GM18498 (cell line): Measurements from ENCODE around the gene LCLAT1.
"Not testable (repeated sequence)": the region's sequence is repeated elsewhere in the genome, so short reads cannot be mapped to it uniquely, and the experiment has no call there.

ENCODE experiments used
- ATAC-seq: cut with Tn5 transposase; IDR thresholded peaks from one replicate; pipeline ENCODE4 v1.9.1; 2021; ENCODE audit warnings: mild to moderate bottlenecking, moderate library complexity; ENCODE audit not compliant: unreplicated experiment

The LCLAT1 gene

DNA sequence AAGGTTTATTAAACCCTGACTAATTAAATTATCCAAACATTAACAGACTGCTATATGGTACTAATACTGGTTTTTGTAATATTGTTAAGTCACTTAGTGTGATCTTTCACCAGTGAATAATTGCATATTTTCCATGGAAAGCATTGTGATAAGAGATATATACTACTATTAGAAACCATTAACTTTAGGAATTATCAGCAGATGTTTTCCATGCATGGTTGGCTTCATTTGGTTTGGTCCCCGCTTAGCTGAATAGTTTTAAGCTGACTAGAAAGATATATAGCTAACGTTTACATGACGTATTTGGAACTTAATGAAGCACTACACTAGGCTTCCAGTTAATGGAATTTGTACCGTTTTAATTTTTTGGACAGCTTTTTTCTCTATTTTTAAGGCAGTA, 37.9 kb downstream of the LCLAT1 start:
- no peak for ATAC-seq

GRCh38 chr2:30486655-30487054, 39.6 kb downstream of the LCLAT1 start:
- no peak for ATAC-seq

- ATAC-seq = no peak
These were observed 40.6 kb downstream of the LCLAT1 start for GRCh38 chr2:30487603-30488002.

GRCh38 chr2:30488012-30488659, 41.1 kb downstream of the LCLAT1 start:
- ATAC-seq = no peak

DNA sequence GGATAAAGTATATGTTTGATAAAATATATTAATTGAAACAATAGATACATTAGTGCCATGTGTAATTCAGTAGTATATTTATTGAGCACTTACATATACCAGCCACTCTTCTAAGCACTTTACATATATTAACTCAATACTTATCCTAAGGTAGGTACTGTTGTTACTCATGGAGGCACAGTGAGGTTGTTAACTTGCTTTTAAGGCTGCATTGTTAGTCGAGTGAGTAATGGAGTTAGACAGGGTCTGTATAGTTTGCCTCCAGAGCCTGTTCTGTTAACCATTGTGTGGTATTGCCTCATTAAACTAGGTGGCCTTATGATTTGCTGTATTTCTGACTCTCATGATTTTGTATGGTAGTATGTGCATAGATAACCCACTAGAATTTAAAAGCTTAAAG, 44.2 kb downstream of the LCLAT1 start:
- ATAC-seq = no peak

GRCh38 chr2:30492185-30492584, 45.1 kb downstream of the LCLAT1 start:
- no peak for ATAC-seq

DNA sequence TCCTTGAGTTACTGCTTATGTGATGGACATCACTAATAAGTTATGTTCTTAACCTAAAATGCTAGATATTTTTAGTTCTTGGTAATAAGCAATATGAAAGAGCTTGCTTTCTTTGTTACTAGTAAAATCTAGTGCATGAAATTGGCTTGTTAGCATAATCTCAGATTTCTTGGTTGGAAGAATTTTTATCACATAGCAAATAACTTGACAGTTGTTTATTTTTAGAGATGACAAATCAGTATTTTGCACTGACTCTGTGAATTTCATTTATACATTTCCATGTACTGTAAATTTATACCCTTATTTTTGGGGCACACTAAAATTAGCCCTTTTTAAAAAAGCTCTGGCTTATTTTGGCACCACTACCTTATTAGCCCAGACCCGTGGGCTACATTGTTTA, 45.6 kb downstream of the LCLAT1 start:
- no peak for ATAC-seq

DNA sequence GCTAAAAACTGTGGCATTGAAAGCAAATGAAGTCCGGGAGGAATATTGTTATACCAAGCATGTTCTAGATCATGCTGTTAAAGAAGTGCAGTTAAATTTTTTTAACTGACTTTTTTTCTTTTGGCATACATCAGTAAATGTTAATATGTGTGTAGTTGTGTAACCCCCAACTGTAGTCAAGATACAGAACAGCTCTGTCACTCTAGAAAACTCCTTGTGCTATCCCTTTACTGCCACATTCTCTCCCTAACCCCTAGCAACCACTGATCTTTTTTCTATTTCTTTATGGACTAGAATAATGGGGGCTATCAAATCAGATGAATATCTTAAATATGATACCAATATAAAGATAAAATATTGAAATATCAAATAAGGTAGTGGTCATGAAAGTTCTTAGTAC, 46.4 kb downstream of the LCLAT1 start:
- ATAC-seq = no peak

GRCh38 chr2:30495896-30496295, 48.9 kb downstream of the LCLAT1 start:
- not testable (repeated sequence) for ATAC-seq

DNA sequence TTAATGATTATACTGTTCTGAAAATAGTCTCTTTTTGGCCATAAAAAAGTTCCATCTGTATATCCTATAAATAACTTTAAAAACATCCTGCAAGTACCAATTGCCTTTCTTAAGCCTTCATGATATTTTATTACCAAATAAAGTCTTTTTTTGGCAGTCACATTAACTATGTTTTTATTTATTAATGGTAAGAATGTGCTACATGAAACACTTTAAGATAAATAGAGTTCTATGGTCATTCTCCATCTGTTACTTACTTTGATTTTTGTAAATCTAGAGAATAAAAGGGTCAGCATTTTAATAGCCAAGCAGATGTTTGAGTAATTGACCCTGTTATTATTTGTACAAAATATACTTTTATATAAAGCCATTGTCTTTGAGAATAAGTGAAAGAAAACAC, 52.6 kb downstream of the LCLAT1 start:
- no peak for ATAC-seq

- ATAC-seq = no peak
These were observed 53.7 kb downstream of the LCLAT1 start for GRCh38 chr2:30500699-30501098.

- ATAC-seq = no peak
These were observed 55.3 kb downstream of the LCLAT1 start for GRCh38 chr2:30502310-30502709.

DNA sequence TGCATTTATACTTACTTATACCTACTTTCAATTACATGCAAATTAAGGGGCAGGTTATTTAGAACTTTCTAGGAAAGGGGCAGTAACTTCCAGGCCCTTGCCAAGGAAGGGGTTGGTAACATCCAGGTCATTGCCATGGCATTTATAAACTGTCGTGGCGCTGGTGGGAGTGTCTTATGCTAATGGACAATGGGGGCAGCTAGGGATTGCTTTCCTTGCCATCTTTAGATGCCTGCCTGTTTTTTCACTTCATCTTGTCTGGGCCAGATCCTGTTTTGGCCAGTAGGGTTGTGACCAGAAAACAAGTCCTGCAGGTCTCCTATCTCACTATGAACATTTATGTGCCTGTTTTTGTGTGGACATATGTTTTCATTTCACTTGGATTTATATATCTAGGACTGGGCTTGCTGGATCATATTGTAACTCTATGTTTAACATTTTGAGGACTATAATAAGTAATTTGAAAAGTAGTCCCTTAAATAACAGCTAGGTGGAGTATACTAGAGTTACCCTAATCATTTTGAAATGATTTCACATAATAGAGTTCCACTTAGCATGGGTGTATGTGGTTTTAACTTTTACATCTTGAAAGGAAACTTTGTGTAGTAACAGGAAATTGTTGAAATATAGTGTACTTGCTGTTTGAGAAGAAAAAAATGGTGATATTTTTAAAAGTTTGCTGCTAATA, 56.1 kb downstream of the LCLAT1 start:
- ATAC-seq = no peak

- no peak for ATAC-seq
These were observed 56.6 kb downstream of the LCLAT1 start for GRCh38 chr2:30503695-30504052.

GRCh38 chr2:30504731-30505130, 57.7 kb downstream of the LCLAT1 start:
- ATAC-seq = no peak

- no peak for ATAC-seq
These were observed 58.6 kb downstream of the LCLAT1 start for GRCh38 chr2:30505500-30506180.

DNA sequence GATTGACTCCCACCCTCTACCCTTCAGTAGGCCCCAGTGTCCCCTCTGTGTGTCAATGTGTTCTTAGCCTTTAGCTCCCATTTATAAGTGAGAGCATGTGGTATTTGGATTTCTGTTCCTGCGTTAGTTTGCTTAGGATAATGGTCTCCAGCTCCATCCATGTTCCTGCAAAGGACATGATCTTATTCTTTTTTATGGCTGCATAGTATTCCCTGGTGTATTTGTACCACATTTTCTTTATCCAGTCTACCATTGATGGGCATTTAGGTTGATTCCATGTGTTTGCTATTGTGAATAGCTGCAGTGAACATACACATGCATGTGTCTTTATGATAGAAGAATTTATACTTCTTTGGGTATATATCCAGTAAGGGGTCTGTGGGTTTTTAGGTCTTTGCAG, 60.4 kb downstream of the LCLAT1 start:
- ATAC-seq = not testable (repeated sequence)

GRCh38 chr2:30509716-30510115, 62.7 kb downstream of the LCLAT1 start:
- no peak for ATAC-seq

- no peak for ATAC-seq
These were observed 63.4 kb downstream of the LCLAT1 start for GRCh38 chr2:30510409-30510808.

DNA sequence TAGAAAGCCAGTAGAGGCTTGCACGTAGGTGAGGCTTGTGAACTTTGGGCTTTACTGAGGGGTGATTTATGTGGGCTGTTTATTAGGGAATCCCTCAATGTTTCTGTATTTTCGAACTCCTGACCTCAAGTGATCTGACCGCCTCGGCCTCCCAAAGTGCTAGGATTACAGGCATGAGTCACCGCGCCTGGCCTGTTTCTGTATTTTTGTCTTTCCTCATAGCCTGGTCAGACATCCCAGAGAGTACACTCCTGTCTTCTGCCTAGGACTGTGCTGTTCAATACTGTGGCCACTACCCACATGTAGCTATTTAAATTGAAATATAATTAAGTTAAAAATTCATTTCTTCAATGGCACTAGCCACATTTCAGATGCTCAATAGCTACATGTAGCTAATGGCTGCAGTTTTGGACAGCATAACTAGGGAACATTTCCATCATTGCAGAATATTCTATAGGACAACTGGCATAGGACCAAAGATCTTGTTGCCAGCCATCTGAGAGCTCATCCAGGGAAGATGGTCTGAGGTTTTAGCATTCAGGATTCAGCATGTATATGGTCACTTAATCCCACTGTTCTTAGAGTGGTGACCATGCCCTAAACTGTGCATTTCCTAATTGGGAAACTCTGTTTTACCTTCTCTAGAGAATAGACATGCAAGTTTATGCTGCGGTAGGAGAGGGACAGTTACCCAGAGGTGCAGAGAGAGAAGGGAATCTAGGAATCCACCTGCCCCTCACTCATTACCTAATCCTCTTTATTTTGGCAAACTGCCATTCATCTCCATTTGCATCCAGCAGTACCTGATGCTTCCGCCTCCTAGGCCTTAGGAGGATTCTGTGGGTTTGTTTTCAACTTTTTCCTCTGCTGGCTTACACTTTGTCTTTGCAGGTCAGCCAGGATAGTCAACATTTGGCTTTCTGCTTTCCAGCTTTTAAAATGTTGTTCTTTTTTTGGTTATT, 64.4 kb downstream of the LCLAT1 start:
- no peak for ATAC-seq

- ATAC-seq = no peak
These were observed 65.3 kb downstream of the LCLAT1 start for GRCh38 chr2:30512243-30512886.
